GM12878 (cell line): ENCODE results near the gene CENPO.

Source experiments
- BRCA1 ChIP-seq: IDR thresholded peaks from 2 replicates; pipeline ENCODE4 v1.6.1; 2011; ENCODE audit warnings: low read depth, low read length, improper control_type of control experiment
- RAD21 ChIP-seq: IDR thresholded peaks from 2 replicates; pipeline ENCODE4 v1.6.1; 2011; ENCODE audit warnings: mild to moderate bottlenecking, low read depth, low read length, moderate library complexity; ENCODE audit not compliant: insufficient read depth
- ZZZ3 ChIP-seq: IDR thresholded peaks from 2 replicates; pipeline ENCODE4 v1.6.1; 2011; ENCODE audit warnings: low read depth; ENCODE audit not compliant: control insufficient read depth, insufficient read length
- TF ChIP-seq, protein P1 (sequence below), 3 experiments: IDR thresholded peaks in 2 of 3; conservative IDR thresholded peaks in 1 of 3; 2 replicates each; pipeline ENCODE4 v1.5.1; 2011; ENCODE audit warnings: low read depth in 3 of 3, low read length in 3 of 3, mild to moderate bottlenecking in 3 of 3, control low read depth in 2 of 3, moderate library complexity in 2 of 3, inconsistent platforms in 1 of 3, mixed read lengths in 1 of 3; ENCODE audit not compliant: control insufficient read depth in 2 of 3, insufficient read depth in 1 of 3; ENCODE audit errors: extremely low read depth in 1 of 3

DNA sequence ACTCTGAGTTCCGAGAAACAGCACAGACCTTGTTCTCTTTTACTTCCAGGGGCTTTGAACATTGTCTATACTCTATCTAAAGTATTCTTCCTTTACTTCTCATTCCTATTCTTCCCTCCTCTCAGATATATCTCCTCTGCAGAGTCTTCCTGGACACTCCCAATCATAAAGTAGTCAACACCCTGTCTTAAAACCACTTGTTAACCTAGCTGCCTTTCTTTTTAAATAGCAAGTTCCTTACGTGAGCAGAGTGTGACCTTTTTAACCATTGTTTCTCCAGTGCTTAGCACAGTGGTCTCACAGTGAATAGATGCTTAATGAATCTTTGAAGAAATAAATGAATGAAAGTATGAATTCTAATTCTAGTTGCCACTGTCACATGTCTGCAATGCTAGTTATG, 47.4 kb upstream of the CENPO start:
- TF ChIP-seq RAD21: no peak
- TF ChIP-seq, protein P1, sequence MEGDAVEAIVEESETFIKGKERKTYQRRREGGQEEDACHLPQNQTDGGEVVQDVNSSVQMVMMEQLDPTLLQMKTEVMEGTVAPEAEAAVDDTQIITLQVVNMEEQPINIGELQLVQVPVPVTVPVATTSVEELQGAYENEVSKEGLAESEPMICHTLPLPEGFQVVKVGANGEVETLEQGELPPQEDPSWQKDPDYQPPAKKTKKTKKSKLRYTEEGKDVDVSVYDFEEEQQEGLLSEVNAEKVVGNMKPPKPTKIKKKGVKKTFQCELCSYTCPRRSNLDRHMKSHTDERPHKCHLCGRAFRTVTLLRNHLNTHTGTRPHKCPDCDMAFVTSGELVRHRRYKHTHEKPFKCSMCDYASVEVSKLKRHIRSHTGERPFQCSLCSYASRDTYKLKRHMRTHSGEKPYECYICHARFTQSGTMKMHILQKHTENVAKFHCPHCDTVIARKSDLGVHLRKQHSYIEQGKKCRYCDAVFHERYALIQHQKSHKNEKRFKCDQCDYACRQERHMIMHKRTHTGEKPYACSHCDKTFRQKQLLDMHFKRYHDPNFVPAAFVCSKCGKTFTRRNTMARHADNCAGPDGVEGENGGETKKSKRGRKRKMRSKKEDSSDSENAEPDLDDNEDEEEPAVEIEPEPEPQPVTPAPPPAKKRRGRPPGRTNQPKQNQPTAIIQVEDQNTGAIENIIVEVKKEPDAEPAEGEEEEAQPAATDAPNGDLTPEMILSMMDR (IDR thresholded peaks at IDR 0.05 in 2 of 3, conservative IDR thresholded peaks at IDR 0.05 in 1 of 3; ENCODE audit: control insufficient read depth in 2 of 3, extremely low read depth in 1 of 3, insufficient read depth in 1 of 3, low read depth in 3 of 3, low read length in 3 of 3): no peak
- TF ChIP-seq BRCA1: no peak
- TF ChIP-seq ZZZ3: no peak
